ENCODE results near the gene GDI1.

GDI1 gene

DNA sequence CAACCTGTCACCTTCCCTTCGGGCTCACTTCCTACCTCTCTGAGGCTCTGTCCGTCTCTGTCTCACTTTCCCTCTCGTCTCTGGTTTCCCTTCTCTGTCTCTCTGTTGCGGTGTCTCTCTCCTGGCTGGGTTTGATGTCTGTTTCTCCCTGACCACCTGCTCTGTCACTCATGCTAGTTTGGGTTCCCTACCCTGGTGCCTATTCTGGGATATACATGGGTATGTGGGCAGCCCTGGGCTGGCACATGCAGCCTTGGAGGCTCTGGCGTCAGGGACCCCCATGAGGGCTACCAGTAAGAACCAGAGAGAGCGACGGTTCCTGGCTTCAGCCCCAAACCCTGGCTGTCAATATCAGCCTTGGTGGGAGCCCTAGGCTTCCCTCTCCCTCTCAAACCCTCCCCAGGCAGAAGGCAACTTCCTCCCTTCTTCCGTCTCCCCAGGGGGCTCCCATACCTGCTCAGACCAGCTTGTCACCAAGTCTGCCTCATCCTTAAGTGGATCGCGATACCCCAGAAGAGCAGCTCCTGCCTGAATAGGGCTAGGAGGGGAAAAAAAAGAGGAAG, 28.2 kb upstream of the GDI1 start:
- DNase-seq (ENCODE audit: low read depth): no peak

GRCh38 chrX:154409222-154409871, 27.6 kb upstream of the GDI1 start, which contains the start of gene DNASE1L1:
Gene DNASE1L1 (minus strand): TSS chrX:154409254. CDS start chrX:154405568, 3,686 bp downstream.
- no peak for DNase-seq (ENCODE audit: low read depth)

- no peak for DNase-seq (ENCODE audit: low read depth)
Observed at GRCh38 chrX:154411981-154412340, 25.0 kb upstream of the GDI1 start.

GRCh38 chrX:154412468-154412867, 24.5 kb upstream of the GDI1 start:
- DNase-seq (ENCODE audit: low read depth): no peak

- no peak for DNase-seq (ENCODE audit: low read depth)
Observed at GRCh38 chrX:154413142-154413541, 23.8 kb upstream of the GDI1 start.

- no peak for DNase-seq (ENCODE audit: low read depth)
Observed at GRCh38 chrX:154417157-154417556, 19.8 kb upstream of the GDI1 start.

DNA sequence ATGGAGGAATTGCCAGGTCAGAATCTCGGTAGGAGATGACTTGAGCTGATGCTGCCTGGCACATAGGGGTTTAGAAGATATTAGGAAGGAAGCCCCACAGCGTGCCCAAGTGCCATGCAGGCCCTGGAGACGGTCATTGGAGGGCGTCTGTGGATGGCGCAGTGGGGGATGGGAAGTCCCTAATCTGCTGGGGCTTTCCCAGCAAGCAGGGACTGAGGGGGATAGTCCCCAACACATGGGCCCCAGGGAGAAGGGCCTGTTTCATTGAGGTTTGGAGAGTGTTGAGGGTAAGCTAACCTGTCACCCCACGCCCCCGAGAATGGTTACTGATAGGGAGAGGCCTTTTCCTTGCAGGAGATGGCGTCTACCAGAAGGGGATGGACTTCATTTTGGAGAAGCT, 17.8 kb upstream of the GDI1 start:
- DNase-seq (ENCODE audit: low read depth): no peak

- DNase-seq (ENCODE audit: low read depth): no peak
Observed at GRCh38 chrX:154419688-154420401, 17.1 kb upstream of the GDI1 start.

DNA sequence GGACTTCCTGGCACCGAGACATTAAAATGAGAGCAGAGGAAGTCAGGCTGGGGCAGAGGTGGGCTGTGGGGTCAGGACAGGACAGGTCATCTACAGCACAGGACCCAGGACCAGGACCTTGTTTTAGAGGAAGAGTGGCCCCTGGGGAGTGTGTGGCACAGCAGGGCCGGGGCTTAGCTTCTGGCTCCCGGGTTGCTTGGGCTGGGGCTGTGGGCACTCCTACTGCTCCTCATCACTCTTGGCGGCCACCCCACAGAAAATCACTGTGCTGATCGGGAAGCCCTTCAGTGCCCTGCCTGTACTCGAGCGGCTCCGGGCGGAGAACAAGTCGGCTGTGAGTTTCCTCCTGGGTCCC, 16.6 kb upstream of the GDI1 start:
- DNase-seq (ENCODE audit: low read depth): no peak

DNA sequence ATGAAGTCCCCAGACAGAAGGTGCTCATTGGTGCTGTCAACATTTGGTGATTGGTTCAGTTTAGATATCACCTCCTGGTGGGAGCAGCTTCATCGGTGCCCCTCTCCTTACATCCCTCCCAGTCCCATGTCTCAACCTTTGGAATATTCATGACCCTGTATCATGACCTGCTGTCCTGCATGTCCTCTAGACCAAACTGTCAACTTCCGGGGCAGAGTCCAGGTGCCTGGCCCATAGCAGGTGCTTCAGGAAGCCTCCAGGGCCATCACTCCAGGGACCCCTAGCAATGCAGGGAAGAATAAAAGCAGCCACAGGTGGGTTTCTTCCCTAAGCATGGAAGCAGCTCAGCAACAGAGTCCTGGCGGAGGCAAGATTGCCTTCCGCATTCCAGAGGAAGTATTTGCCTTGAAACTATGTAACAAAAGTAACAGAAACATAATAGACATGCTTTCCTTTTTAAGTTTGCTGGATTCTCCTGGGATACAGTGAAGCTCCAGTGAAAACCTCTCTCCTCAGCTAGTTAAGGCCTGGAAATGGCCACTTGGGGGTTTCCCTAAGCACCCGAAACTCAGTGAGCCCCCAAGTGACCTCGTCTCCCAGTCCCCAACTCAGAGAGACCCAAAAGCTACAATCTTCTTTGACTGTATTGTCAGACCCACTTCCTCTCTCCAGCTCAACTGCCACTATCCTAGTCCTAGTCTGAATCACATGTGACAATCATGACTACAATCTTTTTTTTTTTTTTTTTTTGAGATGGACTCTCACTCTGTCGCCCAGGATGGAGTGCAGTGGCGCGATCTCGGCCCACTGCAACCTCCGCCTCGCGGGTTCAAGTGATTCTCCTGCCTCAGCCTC, 9.8 kb upstream of the GDI1 start:
- no peak for DNase-seq (ENCODE audit: low read depth)

DNA sequence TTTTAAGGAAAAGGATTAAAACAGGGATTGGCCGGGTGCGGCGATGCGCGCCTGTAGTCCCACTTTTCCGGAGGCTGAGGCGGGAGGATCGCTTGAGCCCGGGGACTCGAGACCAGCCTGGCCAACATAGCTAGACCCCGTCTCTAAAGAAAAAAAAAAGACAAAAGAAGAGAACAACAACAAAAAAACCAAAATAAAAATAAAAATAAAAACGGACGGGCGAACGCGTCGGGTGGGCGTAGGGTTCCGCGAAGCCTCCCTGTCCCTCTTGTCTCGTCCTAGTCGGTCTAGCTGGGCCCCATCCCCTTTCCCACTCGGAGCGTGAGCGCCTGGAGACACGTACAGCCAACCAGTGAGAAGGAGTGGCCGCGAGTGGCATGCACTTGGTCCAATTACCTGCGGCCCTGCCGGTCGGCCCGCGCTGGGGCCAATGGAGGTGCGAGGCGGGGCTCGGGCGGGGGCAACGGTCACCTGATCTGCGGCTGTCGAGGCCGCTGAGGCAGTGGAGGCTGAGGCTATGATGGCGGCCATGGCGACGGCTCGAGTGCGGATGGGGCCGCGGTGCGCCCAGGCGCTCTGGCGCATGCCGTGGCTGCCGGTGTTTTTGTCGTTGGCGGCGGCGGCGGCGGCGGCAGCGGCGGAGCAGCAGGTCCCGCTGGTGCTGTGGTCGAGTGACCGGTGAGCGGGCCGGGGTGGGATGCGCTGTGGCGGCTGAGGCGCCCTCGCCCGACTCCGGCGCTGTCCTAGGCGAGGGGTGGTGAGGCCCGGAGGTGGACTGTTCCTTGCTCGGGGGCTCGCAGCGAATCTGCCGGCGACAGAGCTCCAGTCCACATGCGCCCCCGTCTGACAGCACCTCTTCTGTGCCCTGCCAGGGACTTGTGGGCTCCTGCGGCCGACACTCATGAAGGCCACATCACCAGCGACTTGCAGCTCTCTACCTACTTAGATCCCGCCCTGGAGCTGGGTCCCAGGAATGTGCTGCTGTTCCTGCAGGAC, 8.5 kb upstream of the GDI1 start, which contains the start of gene ATP6AP1:
Gene ATP6AP1, plus strand, starts transcription at position 502 of the 996 bp plus-strand sequence. Its CDS starts 16 bp downstream, at position 518.
- DNase-seq (ENCODE audit: low read depth): peak; percentile 64

DNA sequence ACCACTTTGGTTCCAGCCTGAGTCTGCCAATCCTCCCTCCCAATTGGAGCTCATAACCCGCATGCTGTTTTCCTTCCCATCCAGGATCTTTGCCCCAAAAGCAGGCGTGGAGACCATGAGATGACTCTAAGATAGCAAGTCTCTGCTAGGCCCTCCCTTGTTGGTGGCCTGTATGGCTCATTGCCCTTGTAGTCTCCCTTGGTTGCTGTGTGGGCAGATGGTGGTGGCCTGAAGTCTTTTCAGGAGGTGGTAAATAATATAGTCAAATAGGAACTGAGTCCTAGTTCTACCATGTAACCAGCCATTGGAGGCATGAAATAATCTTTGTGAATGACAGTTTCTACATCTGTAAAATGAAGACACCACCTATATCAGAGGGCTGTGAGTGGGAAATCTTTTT, 7.2 kb upstream of the GDI1 start:
- DNase-seq (ENCODE audit: low read depth): no peak

- no peak for DNase-seq (ENCODE audit: low read depth)
Observed at GRCh38 chrX:154430479-154430878, 6.5 kb upstream of the GDI1 start.

- no peak for DNase-seq (ENCODE audit: low read depth)
Observed at GRCh38 chrX:154430916-154431315, 6.0 kb upstream of the GDI1 start.

- no peak for DNase-seq (ENCODE audit: low read depth)
Observed at GRCh38 chrX:154431341-154431740, 5.6 kb upstream of the GDI1 start.

GRCh38 chrX:154432210-154432609, 4.7 kb upstream of the GDI1 start:
- no peak for DNase-seq (ENCODE audit: low read depth)

DNA sequence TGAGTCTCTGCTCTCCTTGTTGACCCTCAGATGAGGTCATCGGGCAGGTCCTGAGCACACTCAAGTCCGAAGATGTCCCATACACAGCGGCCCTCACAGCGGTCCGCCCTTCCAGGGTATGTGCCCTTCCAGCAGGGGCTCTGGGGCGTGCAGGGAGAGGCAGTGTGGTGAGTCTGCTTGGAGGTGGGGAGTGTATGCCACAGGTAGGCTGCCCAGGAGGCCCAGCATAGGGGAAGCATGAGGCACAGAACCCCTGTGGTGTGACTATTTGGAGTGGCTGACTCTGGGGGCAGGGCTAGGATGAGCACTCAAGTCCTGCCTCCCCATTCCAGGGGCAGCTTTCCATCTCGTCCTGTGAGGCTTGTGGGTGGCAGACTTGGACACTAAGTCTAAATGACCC, 3.3 kb upstream of the GDI1 start:
- DNase-seq (ENCODE audit: low read depth): no peak

GRCh38 chrX:154434394-154435168, 2.4 kb upstream of the GDI1 start:
- no peak for DNase-seq (ENCODE audit: low read depth)

DNA sequence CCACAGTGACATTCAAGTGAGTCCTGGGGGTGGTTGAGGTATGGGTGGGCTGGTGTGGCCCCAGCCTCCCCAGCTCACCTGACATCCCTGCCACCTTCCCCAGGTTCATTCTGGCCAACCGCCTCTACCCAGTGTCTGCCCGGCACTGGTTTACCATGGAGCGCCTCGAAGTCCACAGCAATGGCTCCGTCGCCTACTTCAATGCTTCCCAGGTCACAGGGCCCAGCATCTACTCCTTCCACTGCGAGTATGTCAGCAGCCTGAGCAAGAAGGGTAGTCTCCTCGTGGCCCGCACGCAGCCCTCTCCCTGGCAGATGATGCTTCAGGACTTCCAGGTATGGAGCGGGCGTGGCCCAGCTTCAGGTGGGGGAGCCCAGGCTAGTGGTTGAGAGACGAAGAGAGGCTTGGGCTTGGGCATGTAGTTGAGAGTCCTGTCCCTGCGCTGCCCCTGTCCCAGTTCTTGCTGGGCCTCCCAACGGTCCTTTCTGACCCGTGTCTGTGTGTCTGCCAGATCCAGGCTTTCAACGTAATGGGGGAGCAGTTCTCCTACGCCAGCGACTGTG, 1.7 kb upstream of the GDI1 start:
- no peak for DNase-seq (ENCODE audit: low read depth)

- no peak for DNase-seq (ENCODE audit: low read depth)
Observed at GRCh38 chrX:154436374-154436982, 476 bp upstream of the GDI1 start.
